Astrocyte of the spinal cord (primary cell): Measurements from ENCODE around the gene BET1.

Experiments used
- DNase-seq: peaks from one replicate; pipeline ENCODE4 v3.0.0; 2011; ENCODE audit warnings: low read depth, low spot score
- H3K4me3 ChIP-seq: 2 replicates; pipeline ENCODE4 v1.5.1; 2011; ENCODE audit warnings: low read depth, mild to moderate bottlenecking, low read length, moderate library complexity
- CTCF ChIP-seq: IDR thresholded peaks from 2 replicates; pipeline ENCODE4 v1.5.1; 2012; ENCODE audit warnings: low read depth, mild to moderate bottlenecking, low read length, inconsistent platforms
- in situ Hi-C: cut with HindIII; loops from 2 replicates; pipeline ENCODE4 v1.10.0; 2017; ENCODE audit warnings: low sequenced_read_pairs

Gene BET1

DNA sequence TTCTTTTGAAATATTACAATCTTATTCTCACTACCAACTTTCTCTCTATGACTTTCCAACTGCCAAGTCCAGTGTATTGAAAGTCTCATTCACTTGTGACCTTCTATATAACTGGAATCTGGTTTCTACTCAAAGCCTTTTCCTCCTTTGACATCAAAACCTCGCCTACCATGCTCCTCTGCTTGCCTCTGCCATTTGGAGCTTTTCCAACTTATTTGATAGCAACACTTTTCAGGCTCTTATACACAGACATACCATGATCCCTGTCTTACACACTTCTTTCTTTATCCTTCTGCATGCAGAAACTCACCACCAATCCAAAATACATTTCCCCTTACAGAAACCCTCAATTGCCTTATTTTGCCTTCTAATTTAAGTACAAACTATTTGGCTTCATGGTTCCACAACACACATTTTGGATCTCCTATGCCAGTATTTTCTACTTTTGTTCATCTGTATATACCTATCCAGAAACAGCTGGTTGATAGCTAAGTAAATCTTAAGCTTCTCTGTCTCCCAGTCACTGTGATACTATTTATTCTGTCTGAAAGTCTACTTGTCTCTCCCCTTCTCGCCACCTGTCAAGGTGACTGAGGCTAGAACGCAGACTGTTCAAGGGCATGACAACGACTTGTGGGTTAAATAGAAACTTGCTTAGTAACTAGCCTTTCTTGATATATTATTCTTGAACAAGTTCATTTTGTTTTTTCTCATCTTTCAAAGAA, 60.2 kb downstream of the BET1 start:
- in situ Hi-C loops = no loop called here

More for the DNA sequence above, 60.2 kb downstream of the BET1 start:
- H3K4me3 ChIP-seq = no peak overlapping the region
- TF ChIP-seq CTCF = no peak
- DNase-seq = no peak
